ENCODE results near the gene RNF144B.

DNA sequence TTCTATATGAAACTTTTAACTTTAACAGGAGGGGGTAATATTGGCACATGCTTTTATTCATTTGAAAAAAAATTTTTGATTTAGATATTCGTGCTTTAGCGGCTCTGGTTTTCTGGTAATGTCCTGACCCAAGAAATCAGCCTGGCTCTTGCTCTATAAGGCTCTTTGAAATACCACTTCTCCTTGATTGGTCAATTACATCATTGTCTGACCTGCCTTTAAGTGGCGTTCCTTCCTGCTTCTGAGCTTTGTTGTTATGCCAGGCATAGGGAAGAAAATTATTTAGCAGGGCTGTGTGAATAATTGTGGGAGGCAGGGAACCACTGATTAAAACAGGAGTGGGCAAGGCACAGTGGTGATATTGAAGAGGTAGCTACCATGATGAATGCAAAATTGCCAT, 3.9 kb downstream of the RNF144B start:
- TF ChIP-seq POLR2A (IDR thresholded peaks at IDR 0.05; ENCODE audit: control extremely low read depth in 1 of 2, low read depth in 2 of 2, low read length in 2 of 2) (no peak), EZH2 (IDR thresholded peaks at IDR 0.05; ENCODE audit: low read depth, low read length, severe bottlenecking) (no peak), BACH1 (IDR thresholded peaks at IDR 0.05; ENCODE audit: low read length) (no peak), TAF1 (IDR thresholded peaks at IDR 0.05; ENCODE audit: low read depth, low read length) (no peak), HDAC2 (IDR thresholded peaks at IDR 0.05; ENCODE audit: borderline replicate concordance in 1 of 2, low read depth in 2 of 2, low read length in 2 of 2) (no peak), KDM1A (IDR thresholded peaks at IDR 0.05; ENCODE audit: borderline replicate concordance, low read length) (no peak)
- TF ChIP-seq, protein P1, sequence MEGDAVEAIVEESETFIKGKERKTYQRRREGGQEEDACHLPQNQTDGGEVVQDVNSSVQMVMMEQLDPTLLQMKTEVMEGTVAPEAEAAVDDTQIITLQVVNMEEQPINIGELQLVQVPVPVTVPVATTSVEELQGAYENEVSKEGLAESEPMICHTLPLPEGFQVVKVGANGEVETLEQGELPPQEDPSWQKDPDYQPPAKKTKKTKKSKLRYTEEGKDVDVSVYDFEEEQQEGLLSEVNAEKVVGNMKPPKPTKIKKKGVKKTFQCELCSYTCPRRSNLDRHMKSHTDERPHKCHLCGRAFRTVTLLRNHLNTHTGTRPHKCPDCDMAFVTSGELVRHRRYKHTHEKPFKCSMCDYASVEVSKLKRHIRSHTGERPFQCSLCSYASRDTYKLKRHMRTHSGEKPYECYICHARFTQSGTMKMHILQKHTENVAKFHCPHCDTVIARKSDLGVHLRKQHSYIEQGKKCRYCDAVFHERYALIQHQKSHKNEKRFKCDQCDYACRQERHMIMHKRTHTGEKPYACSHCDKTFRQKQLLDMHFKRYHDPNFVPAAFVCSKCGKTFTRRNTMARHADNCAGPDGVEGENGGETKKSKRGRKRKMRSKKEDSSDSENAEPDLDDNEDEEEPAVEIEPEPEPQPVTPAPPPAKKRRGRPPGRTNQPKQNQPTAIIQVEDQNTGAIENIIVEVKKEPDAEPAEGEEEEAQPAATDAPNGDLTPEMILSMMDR (IDR thresholded peaks at IDR 0.05; ENCODE audit: control extremely low read depth in 1 of 3, insufficient read depth in 1 of 3, low read depth in 1 of 3, low read length in 3 of 3), result no peak

All from H1 (cell line).